Measurements from ENCODE around the gene MTFR1L. TPM values are rescaled to one million over a fixed set of nuclear protein-coding genes. Genes with fewer than 3 reads are reported as not detected.

The MTFR1L gene
- polyA plus RNA-seq, 1 of the 3 experiments (the other 2 are of a cell fraction): 53.6 TPM

DNA sequence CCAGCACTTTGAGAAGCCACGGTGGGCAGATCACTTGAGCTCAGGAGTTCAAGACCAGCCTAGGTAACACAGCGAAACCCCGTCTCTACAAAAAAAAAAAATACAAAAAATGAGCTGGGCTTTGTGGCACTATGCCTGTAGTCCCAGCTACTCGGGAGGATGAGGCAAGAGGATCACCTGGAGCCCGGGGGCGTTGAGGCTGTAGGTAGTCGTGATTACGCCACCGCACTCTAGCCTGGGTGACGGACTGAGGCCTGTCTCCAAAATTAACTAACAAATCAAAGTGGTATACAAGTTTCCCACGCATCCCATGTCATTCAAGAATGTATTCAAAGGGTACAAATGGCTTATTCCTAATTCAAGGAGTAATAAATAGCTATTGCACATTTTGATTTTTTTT lies 37.1 kb downstream of the MTFR1L start:
- Histone ChIP-seq H3K4me3 (ENCODE audit: low read depth in 2 of 2, low read length in 1 of 2) (no peak overlapping the region), H3K9me3 (no peaks in the 10 kb centered on the region), H3K9me2 (no peaks in the 10 kb centered on the region), H3K27ac (ENCODE audit: low read depth in 2 of 2, low read length in 1 of 2) (no peak overlapping the region), H3K27me3 (ENCODE audit: insufficient read depth) (no peaks in the 10 kb centered on the region), H4K20me1 (ENCODE audit: insufficient read depth) (no peaks in the 10 kb centered on the region), H3K4me1 (ENCODE audit: control insufficient read depth in 1 of 2, insufficient read depth in 2 of 2, low read depth in 1 of 2, low read length in 1 of 2) (peaks cover 0 to 6% of the 10 kb centered on the region in 2 experiments; a peak in 1 of 4 replicates), H3K4me2 (no peak overlapping the region), H3K79me2 (ENCODE audit: insufficient read depth) (peaks cover 36% of the 10 kb centered on the region), H3F3A (replicated peaks; ENCODE audit: insufficient read depth) (no peaks in the 10 kb centered on the region), H3K9ac (no peak overlapping the region), H3K36me3 (replicated peaks in 1 of 2; ENCODE audit: control insufficient read depth in 1 of 2, insufficient read depth in 2 of 2, low read length in 1 of 2) (no peaks in the 10 kb centered on the region), H2AFZ (ENCODE audit: low read depth) (no peak overlapping the region)
- TF ChIP-seq YY1 (IDR thresholded peaks at IDR 0.05; ENCODE audit: low read depth): no peak
- DNase-seq: no peak
- POLR2A ChIA-PET: no interaction called here
- CTCF ChIA-PET: interaction anchor here (1.3 kb wide), 1 partner anchor 25 kb away, joined by 3 read pairs; no protein-coding TSS in a partner anchor
- 96% methylated on average over 11 of the region's 11 CpGs for WGBS (ENCODE audit: low lambda C conversion rate)

- H3K9me2 ChIP-seq: no peaks in the 10 kb centered on the region
- peaks cover 0 to 4% of the 10 kb centered on the region in 2 experiments for H3K36me3 ChIP-seq (replicated peaks in 1 of 2; ENCODE audit: control insufficient read depth in 1 of 2, insufficient read depth in 2 of 2, low read length in 1 of 2)
- no peaks in the 10 kb centered on the region for H4K20me1 ChIP-seq (ENCODE audit: insufficient read depth)
- H3K9ac ChIP-seq: peak overlapping the region; percentile 82; the same call in 1 of the 2 replicates
- H3K4me2 ChIP-seq: peak overlapping the region; percentile 99
- peaks cover 27% of the 10 kb centered on the region for H3K79me2 ChIP-seq (ENCODE audit: insufficient read depth)
- DNase-seq: no peak
- no peak overlapping the region for H3K27ac ChIP-seq (ENCODE audit: low read depth in 2 of 2, low read length in 1 of 2)
- no peaks in the 10 kb centered on the region for H3K9me3 ChIP-seq
- H2AFZ ChIP-seq (ENCODE audit: low read depth): peak overlapping the region; percentile 95; the same call in 1 of the 2 replicates
- ChIA-PET POLR2A (no interaction called here), CTCF (no interaction called here)
- H3F3A ChIP-seq (replicated peaks; ENCODE audit: insufficient read depth): no peaks in the 10 kb centered on the region
- peak overlapping the region; percentile 64 to 65 for H3K4me3 ChIP-seq (ENCODE audit: low read depth in 2 of 2, low read length in 1 of 2)
- WGBS (ENCODE audit: low lambda C conversion rate): 78% methylated on average over 7 of the region's 7 CpGs
- no peaks in the 10 kb centered on the region for H3K27me3 ChIP-seq (ENCODE audit: insufficient read depth)
- TF ChIP-seq MEF2A (IDR thresholded peaks at IDR 0.05; ENCODE audit: borderline replicate concordance, low read depth): no peak
- TF ChIP-seq RXRA (IDR thresholded peaks at IDR 0.05; ENCODE audit: borderline replicate concordance, low read depth): no peak
- no peak for TF ChIP-seq FOXM1 (IDR thresholded peaks at IDR 0.05; ENCODE audit: low read depth)
- TF ChIP-seq EP300 (IDR thresholded peaks at IDR 0.05; ENCODE audit: borderline replicate concordance in 1 of 2, low read depth in 1 of 2, low read length in 1 of 2): no peak
- peaks cover 0 to 6% of the 10 kb centered on the region in 2 experiments; a peak in 1 of 4 replicates for H3K4me1 ChIP-seq (ENCODE audit: control insufficient read depth in 1 of 2, insufficient read depth in 2 of 2, low read depth in 1 of 2, low read length in 1 of 2)
Observed at GRCh38 chr1:25858494-25858893, 38.7 kb downstream of the MTFR1L start.

DNA sequence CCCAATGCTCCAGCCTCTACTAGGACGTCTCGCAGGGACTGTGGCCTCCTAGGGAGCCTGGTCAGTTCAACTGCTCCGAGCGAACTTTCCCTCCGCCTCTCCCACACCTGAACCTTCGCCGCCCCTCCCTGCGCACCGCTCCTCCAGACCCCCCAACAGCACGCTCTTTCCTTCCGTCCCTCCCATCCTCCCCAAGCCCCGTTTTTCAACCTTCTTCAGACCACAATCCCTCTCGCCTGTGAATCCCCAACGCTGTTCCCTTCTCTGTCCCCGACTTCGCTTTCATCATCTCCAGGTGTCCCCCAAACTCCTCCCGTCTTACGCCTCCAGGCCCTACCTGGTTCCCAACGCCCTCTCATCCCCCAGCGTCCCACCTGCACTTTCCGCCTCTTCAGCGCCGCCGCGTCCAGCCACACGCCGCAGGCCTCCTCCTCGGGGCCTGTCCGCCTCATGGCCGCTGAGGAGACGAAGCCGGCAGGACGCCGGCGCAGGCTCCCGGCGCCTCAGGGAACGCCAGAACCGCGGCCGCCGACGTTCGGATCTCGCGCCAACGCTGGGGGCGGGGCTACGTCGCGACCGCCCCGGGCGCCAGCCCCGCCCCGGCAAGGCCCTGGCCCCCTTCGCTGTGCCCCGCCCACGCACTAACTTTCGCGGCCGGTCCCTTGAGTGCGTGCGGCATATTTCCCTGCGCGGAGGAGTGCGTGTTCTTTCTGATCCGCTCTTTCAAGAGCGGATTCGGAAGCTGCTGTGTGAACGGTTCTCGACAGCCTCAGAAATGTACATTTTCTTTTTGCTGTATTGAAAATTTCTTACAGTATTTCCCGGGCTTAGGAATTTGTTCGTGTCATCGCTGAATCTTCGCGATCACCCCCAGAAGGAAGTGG lies 39.4 kb downstream of the MTFR1L start, which contains the start of gene AUNIP:
TSS of gene AUNIP (minus strand) at position 552 of the 884 bp plus-strand sequence. CDS start at position 452, 100 bp downstream.
- peaks cover 0 to 6% of the 10 kb centered on the region in 2 experiments; a peak in 1 of 4 replicates for H3K4me1 ChIP-seq (ENCODE audit: control insufficient read depth in 1 of 2, insufficient read depth in 2 of 2, low read depth in 1 of 2, low read length in 1 of 2)
- WGBS (ENCODE audit: low lambda C conversion rate): 2% methylated on average over 67 of the region's 77 CpGs
- H3K27ac ChIP-seq (ENCODE audit: low read depth in 2 of 2, low read length in 1 of 2): peak within 1 kb of the TSS; percentile 51 to 66
- ChIA-PET POLR2A (no interaction called here), CTCF (interaction anchor here (1.0 kb wide), 1 partner anchor 28 kb away, joined by 3 read pairs; no protein-coding TSS in a partner anchor)
- TF ChIP-seq MAX (IDR thresholded peaks at IDR 0.05; ENCODE audit: low read depth) (peak; percentile 66), NRF1 (IDR thresholded peaks at IDR 0.05; ENCODE audit: low read depth, low read length) (peak; percentile 53; the same call in 1 of the 2 replicates), CHD2 (IDR thresholded peaks at IDR 0.05; ENCODE audit: low read length, partially characterized antibody) (peak; percentile 77), MXI1 (IDR thresholded peaks at IDR 0.05; ENCODE audit: low read depth, low read length) (peak; percentile 96), POLR2AphosphoS5 (IDR thresholded peaks at IDR 0.05; ENCODE audit: low read depth, low read length) (peak; percentile 85), EP300 (IDR thresholded peaks at IDR 0.05; ENCODE audit: borderline replicate concordance in 1 of 2, low read depth in 1 of 2, low read length in 1 of 2) (0 out of 4 replicates have a peak, but pooled peaks of 1 of the 2 experiments have one; percentile 26), FOXM1 (IDR thresholded peaks at IDR 0.05; ENCODE audit: low read depth) (no peak), SIN3A (IDR thresholded peaks at IDR 0.05; ENCODE audit: borderline replicate concordance, low read depth, low read length) (peak; percentile 99), RFX5 (IDR thresholded peaks at IDR 0.05; ENCODE audit: low read length) (no peak), JUND (IDR thresholded peaks at IDR 0.05) (no peak)
- DNase-seq: peak; percentile 98
- peak within 1 kb of the TSS; percentile 64 to 65 for H3K4me3 ChIP-seq (ENCODE audit: low read depth in 2 of 2, low read length in 1 of 2)
- no peaks in the 10 kb centered on the region for H3F3A ChIP-seq (replicated peaks; ENCODE audit: insufficient read depth)
- no peaks in the 10 kb centered on the region for H3K9me3 ChIP-seq
- no peaks in the 10 kb centered on the region for H4K20me1 ChIP-seq (ENCODE audit: insufficient read depth)
- peak within 1 kb of the TSS; percentile 99 for H3K4me2 ChIP-seq
- H2AFZ ChIP-seq (ENCODE audit: low read depth): peak within 1 kb of the TSS; percentile 95
- H3K27me3 ChIP-seq (ENCODE audit: insufficient read depth): no peaks in the 10 kb centered on the region
- peaks cover 21% of the 10 kb centered on the region for H3K79me2 ChIP-seq (ENCODE audit: insufficient read depth)
- peaks cover 0 to 4% of the 10 kb centered on the region in 2 experiments for H3K36me3 ChIP-seq (replicated peaks in 1 of 2; ENCODE audit: control insufficient read depth in 1 of 2, insufficient read depth in 2 of 2, low read length in 1 of 2)
- no peaks in the 10 kb centered on the region for H3K9me2 ChIP-seq
- peak within 1 kb of the TSS; percentile 82 for H3K9ac ChIP-seq
